Iris pigment epithelial cell (primary cell): ENCODE results near the gene KXD1.
"Not testable (repeated sequence)": the region's sequence is repeated elsewhere in the genome, so short reads cannot be mapped to it uniquely, and the experiment has no call there.

ENCODE experiments used
- DNase-seq: peaks from one replicate; pipeline ENCODE4 v3.0.0-alpha.2; 2011; ENCODE audit warnings: low read depth

Gene KXD1

DNA sequence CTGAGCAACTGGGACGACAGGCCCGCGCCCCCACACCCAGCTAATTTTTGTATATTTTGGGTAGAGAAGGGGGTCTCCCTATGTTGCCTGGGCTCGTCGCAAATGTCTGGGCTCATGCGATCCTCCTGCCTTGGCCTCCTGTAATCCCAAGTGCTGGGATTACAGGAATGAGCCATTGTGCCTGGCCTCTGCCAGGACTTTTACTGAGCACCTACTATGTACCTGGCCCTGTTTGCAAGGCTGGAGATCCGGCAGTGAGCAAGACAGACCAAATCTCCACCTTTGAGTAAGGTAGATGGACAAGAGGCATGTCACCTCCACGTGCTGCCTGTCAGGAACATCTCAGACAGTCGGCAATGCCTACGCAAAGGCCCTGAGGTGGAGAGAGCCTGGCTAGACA, 21.2 kb upstream of the KXD1 start:
- no peak for DNase-seq

DNA sequence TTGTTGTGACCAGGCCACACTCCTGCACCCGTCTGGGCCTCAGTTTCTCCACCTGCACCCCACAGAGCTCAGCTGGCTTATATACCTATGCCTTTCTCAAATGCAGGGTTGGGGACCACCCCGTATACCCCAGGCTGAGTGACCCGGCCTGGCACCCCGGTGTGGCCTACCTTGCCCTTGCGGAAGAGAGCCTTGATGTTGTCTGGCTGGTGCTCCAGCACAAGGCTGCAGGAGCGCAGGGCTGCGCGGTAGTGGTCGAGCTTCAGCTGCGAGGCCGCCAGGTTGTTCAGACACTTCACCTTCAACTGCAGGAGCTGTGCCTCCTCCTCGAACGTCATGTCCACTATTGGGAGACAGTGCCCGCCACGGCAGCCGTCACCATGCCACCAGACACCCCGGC, 20.2 kb upstream of the KXD1 start:
- DNase-seq, result no peak

DNA sequence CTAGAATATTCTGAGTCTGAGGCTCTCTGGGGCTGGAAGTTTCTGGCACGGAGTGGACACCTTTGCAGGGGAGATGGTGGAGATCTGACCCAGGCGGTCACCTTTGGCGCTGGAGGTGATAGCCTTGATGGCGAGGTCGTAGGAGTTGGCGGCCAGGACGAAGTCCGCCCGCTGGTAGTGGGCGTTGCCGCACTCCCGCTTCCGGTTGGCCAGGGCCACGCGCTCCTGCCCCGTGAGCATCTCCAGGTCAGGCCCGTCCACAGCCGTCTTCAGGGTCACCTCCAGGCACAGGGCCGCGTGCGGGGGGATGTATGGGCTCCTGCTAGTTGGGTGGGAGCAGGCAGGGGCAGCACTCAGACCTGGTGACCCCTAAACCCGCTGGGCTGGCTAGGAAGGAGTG, 19.6 kb upstream of the KXD1 start:
- no peak for DNase-seq

DNA sequence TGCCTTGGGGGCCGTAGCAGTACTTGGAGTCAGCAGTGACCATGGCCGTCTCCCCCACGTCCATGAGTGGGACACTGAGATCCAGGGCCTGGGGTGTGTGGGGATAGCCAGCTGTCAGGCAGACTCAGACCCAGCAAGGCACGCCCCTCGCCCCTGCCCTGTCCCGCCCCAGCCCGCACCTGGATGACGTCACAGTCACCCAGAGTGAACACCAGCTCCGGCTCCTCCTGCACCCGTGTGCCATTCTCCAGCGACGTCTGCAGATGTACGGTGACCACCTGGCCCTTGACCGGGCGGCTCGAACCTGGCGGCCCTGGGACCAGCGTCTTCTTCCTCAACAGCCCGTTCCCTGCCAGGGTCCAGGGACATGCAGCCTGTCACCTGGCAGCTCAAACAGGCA, 18.3 kb upstream of the KXD1 start:
- no peak for DNase-seq

DNA sequence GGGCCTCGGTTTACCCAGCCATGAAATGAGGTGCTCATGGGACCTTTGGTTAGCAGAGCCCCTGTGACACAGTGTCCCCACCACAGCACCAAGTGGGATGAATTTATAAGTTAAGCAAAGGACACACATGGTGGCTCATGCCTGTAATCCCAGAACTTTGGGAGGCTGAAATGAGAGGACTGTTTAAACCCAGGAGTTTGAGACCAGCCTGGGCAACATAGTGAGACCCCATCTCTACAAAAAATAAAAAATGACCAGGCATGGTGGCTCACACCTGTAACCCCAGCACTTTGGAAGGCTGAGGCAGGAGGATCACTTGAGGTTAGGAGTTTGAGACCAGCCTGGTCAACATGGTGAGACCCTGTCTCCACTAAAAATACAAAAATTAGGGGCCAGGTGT, 17.5 kb upstream of the KXD1 start:
- not testable (repeated sequence) for DNase-seq

DNA sequence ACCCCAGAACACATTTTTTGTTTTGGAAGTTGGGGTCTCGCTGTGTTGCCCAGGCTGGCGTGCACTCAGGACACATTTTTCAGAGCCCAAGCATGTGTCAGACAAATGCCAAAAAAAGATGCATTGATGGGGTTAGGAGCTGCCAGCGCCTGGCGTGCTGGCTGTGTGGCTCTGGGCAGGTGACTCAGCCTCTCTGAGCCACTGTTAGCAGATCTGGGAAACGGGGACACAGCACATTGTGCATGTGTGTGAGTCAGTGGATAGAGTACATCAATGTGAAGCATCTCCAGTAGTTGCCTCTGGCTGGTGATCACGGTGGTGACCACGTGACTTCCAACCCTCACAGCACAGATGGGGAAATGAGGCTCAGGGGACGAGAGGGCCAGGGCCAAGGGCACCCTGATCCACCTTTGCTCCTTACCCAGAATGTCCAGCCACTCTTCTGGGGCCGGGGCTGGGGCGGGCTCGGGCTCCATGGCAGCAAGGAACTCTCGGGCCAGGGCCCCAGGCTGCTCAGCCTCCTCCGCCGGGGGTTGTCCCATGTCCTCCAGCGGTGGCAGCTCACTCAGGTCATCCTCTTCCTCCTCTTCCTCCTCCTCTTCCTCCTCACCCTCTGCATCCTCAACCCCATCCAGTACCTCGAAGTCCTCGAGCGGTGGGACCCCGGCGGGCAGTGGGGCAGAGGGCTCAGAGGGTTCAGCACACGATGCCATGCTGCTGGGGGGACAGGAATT, 16.2 kb upstream of the KXD1 start:
- peak; percentile 32 for DNase-seq

DNA sequence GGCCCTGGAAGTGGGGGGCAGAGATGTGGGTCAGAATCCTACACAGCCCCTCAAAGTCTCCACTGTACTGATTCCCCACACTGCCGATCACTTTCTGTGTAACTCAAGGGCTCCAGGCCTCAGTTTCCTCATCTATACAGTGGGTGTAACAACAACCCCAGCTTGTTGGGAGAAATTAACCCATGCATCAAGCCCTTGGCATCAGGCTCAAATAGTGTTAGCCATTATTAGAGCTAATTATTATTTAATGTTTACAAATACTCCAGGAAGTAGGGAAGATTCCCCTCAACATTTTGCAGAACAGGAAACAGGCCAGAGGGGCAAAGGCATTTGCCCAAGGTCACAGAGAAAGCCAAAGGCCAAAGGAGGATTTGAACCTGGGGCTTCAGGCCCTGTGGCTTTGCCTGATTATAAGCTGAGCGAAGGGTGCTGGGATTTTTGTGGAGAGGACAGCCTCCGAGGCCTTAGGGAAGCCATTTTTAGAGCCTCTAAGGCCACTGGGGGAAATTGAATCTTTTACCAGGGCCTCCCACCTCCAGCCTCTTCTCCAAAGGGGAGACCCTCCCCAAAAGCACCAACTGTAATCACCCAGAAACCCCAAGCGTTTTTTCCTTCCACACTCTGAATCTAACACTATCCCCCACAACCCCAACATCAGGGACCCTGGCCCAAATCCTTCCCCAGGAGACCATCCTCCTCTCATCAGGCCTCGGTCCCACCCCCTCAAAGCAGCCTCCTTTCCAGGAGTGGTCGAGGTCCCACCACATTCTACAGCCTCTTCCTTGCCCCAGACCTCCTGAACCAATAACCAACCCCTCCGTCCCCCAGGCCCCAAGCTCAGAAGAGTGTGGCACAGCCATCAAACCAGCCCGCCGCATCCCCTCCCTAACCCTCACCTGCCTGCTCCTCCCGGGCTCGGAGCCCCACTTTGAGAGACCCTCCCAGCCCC, 15.4 kb upstream of the KXD1 start:
- DNase-seq, result no peak

DNA sequence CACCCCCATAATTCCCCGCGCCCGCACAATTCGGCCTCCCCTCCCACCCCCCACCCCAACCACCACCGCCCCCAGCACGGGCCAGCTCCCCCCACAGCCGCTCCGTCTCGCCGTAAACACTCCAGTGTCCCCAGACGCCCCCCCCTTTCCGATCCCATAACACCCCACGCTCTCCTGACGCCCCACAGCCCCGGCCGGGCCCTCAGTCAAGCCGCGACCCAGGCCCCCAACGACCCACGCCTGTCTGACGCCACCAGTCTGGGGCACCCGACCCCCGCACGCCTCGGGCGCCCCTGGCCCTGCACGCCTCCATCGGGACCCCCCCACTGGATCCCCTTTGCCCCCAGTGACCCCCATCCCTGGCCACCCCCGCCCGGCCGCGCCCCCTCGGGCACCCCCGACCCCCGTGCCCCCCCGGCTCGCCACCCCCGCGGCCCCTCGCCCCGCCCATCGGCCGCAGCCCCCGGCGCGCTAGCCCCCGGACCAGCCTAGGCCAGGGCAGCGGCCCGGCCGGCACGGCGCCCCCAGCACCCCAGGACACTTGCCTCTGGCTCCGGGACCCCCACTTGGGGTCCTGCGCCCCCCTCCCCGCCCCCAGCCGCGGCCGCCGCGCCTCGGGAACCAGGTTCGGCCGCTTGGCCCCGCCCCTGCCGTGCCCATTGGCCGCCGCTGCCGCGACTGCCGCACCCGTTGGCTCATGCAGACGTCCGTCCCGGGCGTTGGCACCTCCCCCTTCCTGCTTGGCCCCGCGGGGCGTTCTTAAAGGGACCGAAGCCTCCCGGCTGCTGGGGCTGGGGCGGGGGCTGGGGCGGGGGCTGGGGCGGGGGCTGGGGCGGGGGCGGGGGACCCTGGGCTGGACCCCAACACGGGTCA, 14.5 kb upstream of the KXD1 start, which contains the start of gene FKBP8:
FKBP8 (minus strand) TSS at position 633 of the 873 bp plus-strand sequence. CDS start 1,603 bp downstream, outside the sequence.
- DNase-seq, result peak; percentile 86

DNA sequence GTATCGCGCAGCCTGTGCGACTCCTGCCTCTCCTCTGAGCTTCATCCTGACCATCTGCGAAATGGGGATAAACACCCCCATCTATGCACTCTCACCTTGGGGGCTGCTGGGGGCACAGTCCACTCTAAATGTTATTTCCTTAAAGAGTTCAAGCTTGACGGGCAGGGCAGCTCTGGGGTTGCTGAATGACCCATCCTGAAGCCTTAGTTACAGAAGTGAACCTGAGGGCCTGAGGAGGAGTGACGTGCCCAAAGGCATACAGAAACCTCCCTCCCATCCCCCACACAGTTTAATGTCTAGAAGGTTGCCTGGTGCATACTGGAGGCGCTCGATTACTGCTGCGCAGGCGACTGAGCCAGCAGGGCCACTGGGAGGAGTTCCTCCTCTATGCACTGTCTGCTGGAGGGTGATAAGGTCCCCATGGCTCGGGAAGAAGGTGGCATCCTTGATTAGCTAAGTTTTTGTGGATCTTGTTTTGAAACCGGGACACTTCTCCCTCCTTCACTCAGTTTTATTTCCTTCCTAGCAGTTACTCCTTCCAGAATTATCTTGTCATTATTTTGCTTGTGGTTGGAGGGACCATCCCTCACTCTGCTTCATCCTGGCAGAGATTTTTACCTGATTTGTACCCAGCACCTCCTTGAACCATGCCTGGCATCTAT, 13.7 kb upstream of the KXD1 start:
- DNase-seq, result peak; percentile 67

DNA sequence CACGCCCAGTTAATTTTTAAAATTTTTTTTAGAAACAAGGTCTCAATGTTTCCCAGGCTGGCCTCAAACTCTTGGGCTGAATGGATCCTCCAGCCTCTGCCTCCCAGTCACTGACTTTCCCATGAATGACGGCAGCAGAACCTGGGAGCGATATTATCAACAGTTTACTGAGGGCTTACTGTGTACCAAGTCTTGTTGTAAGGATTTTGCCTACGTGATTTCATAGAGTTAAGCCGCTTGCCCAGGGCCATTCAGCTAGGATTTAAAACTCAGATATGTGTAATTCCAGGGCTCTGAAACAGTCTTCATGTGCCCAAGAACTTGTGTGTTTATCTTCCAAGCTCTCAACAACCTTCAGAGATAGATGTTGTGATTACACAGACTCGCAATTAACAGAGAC, 6.0 kb upstream of the KXD1 start:
- DNase-seq, result no peak

DNA sequence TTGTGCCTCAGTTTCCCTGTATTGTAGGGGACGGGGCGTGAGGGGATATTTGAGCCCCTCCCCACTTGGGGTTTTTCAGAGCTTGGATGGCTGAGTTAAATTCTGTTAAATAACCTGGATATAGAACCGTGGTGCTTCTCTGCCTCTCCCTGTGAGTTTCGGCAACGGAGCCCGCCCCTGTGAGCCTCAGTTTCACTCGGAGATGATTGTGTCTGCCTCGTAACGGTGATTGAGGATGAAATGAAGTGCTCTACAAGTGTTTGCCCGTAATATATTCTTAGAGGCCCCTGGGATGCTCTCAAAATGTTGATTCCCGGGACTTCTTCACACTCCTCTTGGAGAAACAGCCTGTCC, 509 bp downstream of the KXD1 start:
- DNase-seq, result no peak

DNA sequence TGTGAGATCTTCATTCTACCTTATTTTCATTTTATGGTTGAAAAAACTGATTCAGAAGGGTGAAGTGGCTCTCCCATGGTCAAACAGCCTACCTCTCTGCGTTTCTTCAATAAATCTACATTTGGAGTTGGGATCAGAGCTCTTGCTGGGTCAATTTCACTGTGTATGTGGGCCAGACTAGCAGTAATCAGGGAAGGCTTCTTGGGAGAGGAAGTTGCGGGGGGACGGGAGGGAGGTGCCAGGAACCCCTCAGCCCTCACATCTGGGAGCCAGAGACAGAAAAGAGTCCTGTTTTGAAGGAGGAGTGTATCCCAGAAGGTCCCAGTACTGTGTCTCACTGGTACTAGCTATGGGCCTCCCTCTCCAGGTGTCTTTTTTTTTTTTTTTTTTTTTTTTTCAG, 934 bp downstream of the KXD1 start:
- no peak for DNase-seq

DNA sequence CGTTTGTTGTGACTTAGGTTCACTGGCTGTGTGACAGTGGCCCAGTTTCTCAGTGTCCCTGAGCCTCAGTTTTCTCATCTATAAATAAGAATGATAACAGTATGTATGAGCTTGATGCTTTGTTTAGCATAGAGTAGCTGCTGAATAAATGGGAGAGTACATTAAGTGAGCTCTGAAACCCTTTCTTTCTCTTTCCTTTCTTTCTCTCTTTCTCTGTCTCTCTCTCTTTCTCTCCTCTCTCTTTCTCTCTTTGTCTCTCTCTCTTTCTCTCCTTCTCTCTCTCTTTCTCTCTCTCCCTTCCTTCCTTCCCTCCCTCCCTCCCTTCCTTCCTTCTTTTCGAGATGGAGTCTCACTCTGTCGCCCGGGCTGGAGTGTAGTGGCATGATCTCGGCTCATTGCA, 2.0 kb downstream of the KXD1 start:
- no peak for DNase-seq

DNA sequence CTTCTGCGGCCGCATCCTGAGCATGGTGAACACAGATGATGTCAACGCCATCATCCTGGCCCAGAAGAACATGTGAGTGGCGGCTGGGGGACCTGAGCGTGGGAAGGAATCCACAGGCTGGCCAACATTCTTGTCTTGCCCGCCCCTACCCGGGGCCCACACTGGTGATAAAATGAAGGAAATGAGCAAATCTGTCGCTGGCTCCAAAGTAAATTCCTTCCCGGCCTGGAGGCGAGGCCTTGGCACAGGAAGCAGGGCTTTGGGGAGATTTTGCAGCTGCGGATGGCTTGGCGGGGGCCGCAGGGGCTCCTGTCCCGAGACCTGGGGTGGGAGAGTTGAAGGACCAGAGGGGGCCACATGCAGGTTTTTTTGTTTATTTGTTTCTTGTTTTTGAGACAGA, 4.4 kb downstream of the KXD1 start:
- peak; percentile 64 for DNase-seq

DNA sequence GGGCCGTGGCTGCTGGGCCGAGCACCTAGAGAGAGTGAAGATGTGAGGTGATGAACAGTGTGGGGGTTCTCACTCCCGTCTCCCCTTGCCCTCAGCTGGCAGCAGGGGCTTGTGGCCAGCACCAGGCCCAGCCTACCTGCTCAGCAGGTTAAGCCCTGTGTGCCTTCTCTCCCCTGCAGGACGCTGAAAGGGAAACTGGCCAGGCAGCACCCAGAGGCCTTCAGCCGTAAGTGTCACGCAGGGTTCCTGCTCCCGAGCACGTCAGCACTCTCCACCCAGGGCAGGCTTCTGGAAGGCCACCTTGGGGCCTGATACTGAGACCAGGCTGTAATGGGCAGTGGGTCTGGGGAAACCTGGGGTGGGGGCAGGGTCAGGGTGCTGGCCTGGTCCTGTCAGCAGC, 9.3 kb downstream of the KXD1 start:
- DNase-seq, result no peak

DNA sequence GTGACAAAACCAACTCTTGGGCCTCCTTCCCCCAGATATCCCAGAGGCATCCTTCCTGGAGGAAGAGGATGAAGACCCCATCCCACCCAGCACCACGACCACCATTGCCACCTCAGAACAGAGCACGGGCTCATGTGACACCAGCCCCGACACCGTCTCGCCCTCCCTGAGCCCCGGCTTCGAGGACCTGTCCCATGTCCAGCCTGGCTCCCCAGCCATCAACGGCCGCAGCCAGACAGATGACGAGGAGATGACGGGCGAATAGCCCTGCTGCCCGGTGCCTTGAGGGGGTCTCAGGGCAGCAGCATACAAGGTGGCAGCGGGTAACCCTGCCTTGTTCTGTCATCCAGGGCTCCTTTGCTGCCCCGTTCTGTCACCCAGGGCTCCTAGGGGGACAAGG, 10.7 kb downstream of the KXD1 start:
- no peak for DNase-seq

DNA sequence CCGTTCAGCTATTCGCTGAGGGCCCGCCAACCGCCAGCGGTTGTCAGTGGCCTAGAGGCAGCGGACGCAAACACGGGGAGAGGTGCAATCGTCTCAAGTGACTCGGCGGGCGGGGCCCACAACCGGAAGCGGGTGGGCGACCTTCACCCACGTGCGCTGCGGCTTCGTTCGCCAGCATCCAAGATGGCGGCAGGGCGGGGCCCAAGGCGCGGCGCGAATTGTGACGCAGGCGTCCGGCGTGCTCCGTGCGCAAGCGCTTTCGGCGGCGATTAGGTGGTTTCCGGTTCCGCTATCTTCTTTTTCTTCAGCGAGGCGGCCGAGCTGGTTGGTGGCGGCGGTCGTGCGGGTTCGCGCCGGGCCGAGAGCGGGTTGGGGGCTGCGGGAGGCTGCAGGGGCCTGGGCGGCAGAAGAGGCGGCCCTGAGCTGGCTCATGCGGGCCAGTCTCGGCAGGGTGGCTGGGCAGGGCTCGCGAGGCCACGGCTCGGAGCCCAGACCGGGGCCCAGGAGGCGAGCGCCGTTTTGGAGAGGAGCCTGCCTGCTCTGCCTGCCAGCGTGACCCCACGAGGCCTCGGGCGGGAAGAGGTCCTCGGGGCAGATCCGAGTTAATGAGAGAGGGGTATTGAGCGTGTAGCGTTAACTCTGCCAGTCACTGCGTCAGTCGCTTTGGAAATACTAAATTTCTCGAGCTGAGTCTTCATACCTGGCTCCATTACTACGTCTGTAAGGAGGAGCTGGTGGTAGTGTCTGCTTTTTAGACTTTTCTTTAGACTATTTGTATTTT, 14.1 kb downstream of the KXD1 start, which contains the start of gene UBA52:
UBA52 (plus strand) TSS at position 294 of the 781 bp plus-strand sequence. CDS start 1,444 bp downstream, outside the sequence.
- peak; percentile 99 for DNase-seq

DNA sequence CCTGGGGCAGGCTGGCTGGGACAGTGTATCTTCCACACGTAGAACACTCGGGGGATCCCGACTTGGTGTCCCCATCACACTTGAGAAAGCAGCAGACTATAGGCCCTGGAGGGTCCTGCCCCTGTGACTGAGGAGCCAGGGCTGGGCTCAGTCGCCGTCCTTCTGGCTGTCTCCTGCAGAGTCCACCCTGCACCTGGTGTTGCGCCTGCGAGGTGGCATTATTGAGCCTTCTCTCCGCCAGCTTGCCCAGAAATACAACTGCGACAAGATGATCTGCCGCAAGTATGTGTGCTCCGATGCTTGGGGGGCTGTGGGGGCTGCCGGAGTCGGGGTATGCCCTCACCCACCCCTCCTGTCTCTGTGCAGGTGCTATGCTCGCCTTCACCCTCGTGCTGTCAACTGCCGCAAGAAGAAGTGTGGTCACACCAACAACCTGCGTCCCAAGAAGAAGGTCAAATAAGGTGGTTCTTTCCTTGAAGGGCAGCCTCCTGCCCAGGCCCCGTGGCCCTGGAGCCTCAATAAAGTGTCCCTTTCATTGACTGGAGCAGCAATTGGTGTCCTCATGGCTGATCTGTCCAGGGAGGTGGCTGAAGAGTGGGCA, 17.1 kb downstream of the KXD1 start:
- DNase-seq, result no peak

DNA sequence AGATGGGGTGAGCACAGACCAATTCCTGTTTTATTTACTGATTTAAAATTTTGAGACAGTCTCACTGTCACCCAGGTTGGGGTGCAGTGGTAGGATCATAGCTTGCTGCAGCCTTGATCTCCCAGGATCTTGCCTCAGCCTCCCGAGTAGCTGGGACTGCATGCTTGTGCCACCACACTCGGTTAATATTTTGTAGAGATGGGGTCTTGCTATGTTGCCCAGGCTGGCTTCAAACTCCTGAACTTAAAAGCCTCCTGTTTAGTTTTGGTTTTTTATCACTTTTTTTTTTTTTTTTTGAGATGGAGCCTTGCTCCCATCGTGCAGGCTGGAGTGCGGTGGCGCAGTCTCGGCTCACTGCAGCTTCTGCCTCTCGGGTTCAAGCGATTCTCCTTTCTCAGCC, 18.7 kb downstream of the KXD1 start:
- no peak for DNase-seq

DNA sequence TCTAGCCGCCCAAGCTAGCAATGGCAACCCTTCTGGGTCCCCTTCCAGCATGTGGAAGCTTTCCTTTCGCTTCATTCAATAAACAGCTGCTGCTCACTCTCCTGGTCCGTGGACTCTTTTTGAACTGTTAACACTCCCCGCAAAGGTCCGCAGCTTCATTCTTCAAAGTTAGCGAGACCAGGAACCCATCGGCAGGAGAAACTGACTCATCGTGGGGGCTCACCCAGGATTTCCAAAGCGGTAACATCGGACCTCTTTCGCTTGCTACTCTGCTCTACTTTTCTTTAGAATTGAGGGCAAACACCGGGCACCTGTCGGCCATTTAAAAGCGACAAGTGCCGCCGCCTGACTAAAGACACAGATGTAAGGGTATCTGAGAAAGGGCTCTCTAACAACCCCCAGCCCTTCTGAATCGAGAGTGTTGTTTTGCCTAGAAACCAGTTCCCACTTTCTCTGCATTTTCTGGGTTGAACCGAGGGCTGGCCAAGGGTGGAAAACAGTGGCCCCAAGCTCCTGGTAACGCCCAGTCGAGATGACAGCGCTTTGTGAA, 19.8 kb downstream of the KXD1 start:
- DNase-seq, result no peak
